ENCODE results near the gene SLC37A3. TPM values are rescaled to one million over a fixed set of nuclear protein-coding genes. Genes with fewer than 3 reads are reported as not detected.
A peak's percentile ranks its signal among the peaks of the same experiment; 100 is the strongest.

The SLC37A3 gene
- total and polyA plus RNA-seq, 2 donors from 2014 or later, result 19.5 to 50.3 TPM

- Histone ChIP-seq H3K9ac (ENCODE audit: low read length in 3 of 3) (no peak overlapping the region), H3K4me1 (ENCODE audit: control insufficient read depth in 2 of 3, insufficient read depth in 2 of 3, low read depth in 1 of 3, low read length in 3 of 3) (no peaks in the 10 kb centered on the region), H3K9me3 (ENCODE audit: control insufficient read depth in 2 of 3, insufficient read depth in 1 of 3, low read length in 3 of 3) (no peaks in the 10 kb centered on the region), H3K36me3 (ENCODE audit: control insufficient read depth in 2 of 3, insufficient read depth in 3 of 3, low read length in 3 of 3) (no peaks in the 10 kb centered on the region), H3K4me3 (ENCODE audit: low read length in 3 of 3) (peak overlapping the region in 1 of 3 donors; percentile 79), H3K27ac (ENCODE audit: low read depth in 2 of 2, low read length in 2 of 2) (no peak overlapping the region), H3K27me3 (ENCODE audit: control insufficient read depth, insufficient read depth, low read length) (no peaks in the 10 kb centered on the region)
- no peak for TF ChIP-seq CTCF (IDR thresholded peaks at IDR 0.05; ENCODE audit: borderline replicate concordance, extremely low read depth, insufficient read depth)
- FAIRE-seq, result no peak
- intact Hi-C loops (cut with DNase I), result no loop called here
- peak in 2 of 5 donors; percentile 37 to 48 for DNase-seq
These were observed 491 bp upstream of the SLC37A3 start for GRCh38 chr7:140398821-140399220.

DNA sequence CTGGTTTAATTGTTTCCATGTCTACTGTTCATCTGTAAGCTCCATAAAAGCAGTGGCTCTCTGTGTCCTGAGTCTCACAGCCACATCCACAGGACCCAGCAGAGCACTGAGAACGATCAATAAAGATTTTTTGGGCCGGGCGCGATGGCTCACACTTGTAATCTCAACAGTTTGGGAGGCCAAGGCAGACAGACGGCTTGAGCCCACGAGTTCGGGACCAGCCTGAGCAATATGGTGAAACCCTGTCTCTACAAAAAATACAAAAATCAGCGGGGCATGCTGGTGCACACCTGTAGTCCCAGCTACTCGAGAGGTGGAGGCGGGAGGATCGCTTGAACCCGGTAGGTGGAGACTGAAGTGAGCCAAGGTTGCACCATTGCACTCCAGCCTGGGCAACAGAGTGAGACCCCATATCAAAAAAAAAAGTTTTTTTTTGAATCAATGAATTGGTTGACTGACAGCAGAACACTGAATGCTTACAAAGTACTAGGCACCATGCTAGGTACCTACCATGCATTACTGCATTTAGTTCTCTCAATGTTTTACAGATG is 4.5 kb downstream of the SLC37A3 start:
- DNase-seq (peak in 1 of 5 donors; percentile 10), FAIRE-seq (no peak)
- H3K27me3 ChIP-seq (ENCODE audit: control insufficient read depth, insufficient read depth, low read length), result no peaks in the 10 kb centered on the region
- no peaks in the 10 kb centered on the region for H3K4me1 ChIP-seq (ENCODE audit: control insufficient read depth in 2 of 3, insufficient read depth in 2 of 3, low read depth in 1 of 3, low read length in 3 of 3)
- H3K4me3 ChIP-seq (ENCODE audit: low read length in 3 of 3), result no peak overlapping the region
- H3K9me3 ChIP-seq (ENCODE audit: control insufficient read depth in 2 of 3, insufficient read depth in 1 of 3, low read length in 3 of 3), result no peaks in the 10 kb centered on the region
- no peak for TF ChIP-seq CTCF (IDR thresholded peaks at IDR 0.05; ENCODE audit: borderline replicate concordance, extremely low read depth, insufficient read depth)
- intact Hi-C loops (cut with DNase I), result no loop called here
- H3K9ac ChIP-seq (ENCODE audit: low read length in 3 of 3), result no peak overlapping the region
- no peaks in the 10 kb centered on the region for H3K36me3 ChIP-seq (ENCODE audit: control insufficient read depth in 2 of 3, insufficient read depth in 3 of 3, low read length in 3 of 3)
- H3K27ac ChIP-seq (ENCODE audit: low read depth in 2 of 2, low read length in 2 of 2), result no peak overlapping the region

DNA sequence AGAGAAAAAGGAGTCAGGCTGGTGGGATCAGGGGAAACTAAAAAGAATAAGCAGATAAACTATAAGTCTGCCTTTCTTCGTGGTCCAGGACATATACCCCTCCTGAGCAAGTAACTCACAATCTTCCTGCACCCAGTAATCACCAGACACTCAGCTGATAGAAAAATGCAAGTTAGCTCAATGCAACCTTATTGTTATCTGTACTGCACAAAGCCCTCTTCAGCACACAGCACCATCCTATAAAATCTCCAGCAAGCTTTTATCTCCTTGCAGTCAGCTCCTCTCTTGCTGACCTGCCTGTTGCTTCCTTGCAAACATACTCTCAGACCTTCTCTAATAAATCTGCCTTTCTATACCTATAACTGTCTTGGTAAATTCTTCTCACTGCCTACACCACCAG is 6.7 kb downstream of the SLC37A3 start:
- Histone ChIP-seq H3K36me3 (ENCODE audit: control insufficient read depth in 2 of 3, insufficient read depth in 3 of 3, low read length in 3 of 3) (no peaks in the 10 kb centered on the region), H3K4me1 (ENCODE audit: control insufficient read depth in 2 of 3, insufficient read depth in 2 of 3, low read depth in 1 of 3, low read length in 3 of 3) (no peaks in the 10 kb centered on the region), H3K9ac (ENCODE audit: low read length in 3 of 3) (no peak overlapping the region), H3K9me3 (ENCODE audit: control insufficient read depth in 2 of 3, insufficient read depth in 1 of 3, low read length in 3 of 3) (no peaks in the 10 kb centered on the region), H3K27me3 (ENCODE audit: control insufficient read depth, insufficient read depth, low read length) (no peaks in the 10 kb centered on the region), H3K4me3 (ENCODE audit: low read length in 3 of 3) (no peak overlapping the region), H3K27ac (ENCODE audit: low read depth in 2 of 2, low read length in 2 of 2) (no peak overlapping the region)
- DNase-seq, result no peak
- no peak for FAIRE-seq
- no peak for TF ChIP-seq CTCF (IDR thresholded peaks at IDR 0.05; ENCODE audit: borderline replicate concordance, extremely low read depth, insufficient read depth)
- intact Hi-C loops (cut with DNase I), result no loop called here
